HG03159 (cell line): Measurements from ENCODE around the gene MYH3.

Experiments used
- ATAC-seq: cut with Tn5 transposase; IDR thresholded peaks from one replicate; pipeline ENCODE4 v1.9.1; 2021; ENCODE audit warnings: mild to moderate bottlenecking, moderate library complexity; ENCODE audit not compliant: unreplicated experiment

The MYH3 gene

GRCh38 chr17:10649602-10650001 is 7.5 kb downstream of the MYH3 start:
- ATAC-seq = no peak

GRCh38 chr17:10648956-10649355 is 8.2 kb downstream of the MYH3 start:
- ATAC-seq = no peak

GRCh38 chr17:10648381-10648780 is 8.7 kb downstream of the MYH3 start:
- ATAC-seq = no peak

DNA sequence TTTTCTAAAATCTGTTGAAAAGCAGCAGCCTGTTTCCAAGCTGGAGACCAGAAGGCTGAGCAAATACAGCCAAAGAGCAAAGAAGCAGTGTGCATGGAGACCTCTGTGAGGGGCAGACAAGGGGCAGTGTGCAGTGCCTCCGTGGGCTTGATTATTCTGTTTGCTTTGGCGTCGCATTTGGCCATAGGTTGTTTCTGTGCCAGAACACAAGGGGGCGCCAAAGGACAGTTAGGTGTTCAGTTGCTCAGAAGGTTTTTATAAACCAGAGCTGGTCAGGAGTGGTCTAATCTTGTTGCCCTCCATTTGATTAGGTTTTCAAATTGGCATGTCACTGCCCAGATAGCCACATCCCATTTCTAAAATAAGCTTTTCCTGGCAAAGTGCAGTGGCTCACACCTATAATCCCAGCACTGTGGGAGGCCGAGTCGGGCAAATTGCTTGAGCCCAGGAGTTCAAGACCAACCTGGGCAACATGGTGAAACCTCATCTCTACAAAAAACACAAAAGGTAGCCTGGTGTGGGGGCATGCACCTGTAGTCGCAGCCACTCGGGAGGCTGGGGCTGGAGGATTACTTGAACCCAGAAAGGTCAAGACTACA is 10.6 kb downstream of the MYH3 start:
- peak; percentile 56 for ATAC-seq

DNA sequence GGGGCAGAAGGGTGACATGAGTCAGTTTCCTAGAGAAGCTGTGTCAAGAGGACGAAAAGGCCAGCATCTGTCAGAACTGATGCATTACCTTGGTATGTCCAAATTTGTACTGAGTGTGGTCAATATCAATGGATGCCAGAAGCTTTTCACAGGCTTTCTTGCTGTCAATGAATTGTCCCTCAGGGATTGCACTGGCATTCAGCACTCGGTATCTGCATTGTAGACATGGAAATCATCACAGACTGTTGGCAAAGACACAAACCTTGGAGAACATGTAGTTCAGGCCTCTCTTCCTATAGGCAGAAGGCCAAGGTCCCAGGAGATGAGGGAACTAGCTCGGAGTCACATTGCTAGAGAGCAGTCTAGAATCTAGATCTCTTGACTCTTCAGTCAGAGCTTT is 16.6 kb downstream of the MYH3 start:
- no peak for ATAC-seq

DNA sequence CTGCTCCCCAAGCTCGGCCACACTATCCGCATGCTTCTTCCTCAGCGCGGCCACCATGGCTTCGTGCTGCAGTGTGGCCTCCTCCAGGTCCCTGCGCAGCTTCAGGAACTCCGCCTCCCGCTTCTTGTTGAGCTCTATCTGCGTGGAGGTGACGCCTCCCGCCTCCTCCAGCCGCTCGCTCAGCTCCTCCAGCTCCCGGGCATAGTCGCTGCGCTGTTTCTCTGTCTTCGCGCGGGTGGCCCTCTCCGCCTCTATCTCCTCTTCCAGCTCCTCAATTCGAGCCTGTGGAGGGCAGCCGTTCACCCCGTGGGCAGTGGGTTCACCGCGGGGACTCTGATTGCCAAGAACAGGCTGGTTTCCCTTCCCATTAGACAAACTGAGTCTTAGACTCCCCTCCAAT is 19.0 kb downstream of the MYH3 start:
- no peak for ATAC-seq

- no peak for ATAC-seq
Observed at GRCh38 chr17:10635290-10635689, 21.8 kb downstream of the MYH3 start.

DNA sequence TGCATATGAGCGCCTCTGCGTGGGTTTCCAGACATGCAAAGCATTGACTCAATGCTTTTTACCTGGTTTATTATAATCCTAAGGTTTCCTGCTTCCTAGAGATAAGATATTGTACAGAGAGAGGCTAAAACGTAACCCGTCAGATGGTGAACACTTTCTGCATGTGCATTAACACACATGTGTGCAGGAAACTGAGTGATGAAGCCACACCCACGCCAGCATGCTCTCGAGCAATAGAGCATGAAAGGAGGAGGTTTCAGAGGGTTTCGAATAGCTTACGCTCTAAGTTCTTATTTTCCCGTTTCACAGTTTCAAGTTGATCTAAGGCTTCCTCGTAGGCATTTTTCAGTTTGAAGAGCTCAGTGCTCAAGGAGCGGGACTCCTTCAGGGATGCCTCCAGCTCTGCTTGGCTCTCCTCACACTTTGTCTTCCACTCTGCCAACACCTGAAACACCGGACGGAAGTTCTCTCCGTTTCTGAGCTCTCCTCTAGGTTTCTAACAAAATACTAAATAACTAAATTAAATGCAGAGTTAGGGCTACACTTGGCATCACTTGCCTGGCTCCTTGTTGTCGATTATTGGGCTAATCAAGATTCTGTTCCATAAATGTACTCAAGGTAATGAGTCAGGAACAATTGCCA is 23.2 kb downstream of the MYH3 start:
- peak; percentile 93 for ATAC-seq

- no peak for ATAC-seq
Observed at GRCh38 chr17:10631701-10632100, 25.4 kb downstream of the MYH3 start.

DNA sequence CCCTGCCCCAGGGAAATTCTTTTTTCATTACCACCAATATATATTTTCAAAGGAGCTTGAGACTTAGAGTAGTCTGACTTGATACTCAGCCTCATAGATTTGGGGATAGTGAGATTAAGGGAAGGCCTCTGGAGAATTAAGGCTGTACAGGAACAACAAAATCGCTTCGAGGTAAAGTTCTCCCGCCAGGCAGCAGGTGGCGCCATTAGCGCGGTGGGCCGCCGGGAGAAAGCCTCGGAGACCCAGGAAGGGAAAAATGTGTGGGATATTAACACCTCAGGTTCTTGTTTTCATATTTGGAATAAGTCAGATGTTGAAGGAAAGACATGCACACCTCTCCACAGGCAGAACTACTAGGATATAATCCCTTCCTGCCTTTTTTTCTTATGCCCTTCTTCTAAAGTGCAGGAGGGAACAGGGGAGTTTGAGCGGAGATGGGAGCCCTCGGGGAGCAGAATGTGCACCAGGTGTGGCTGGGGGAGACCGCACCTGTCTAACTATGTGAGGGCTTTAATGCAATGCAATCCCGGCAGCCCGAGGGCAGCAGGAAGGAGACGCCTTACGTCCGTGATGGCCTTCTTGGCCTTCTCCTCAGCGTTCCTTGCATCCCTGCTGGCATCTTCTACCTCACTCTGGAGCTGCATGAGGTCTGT is 25.9 kb downstream of the MYH3 start:
- ATAC-seq = no peak

- no peak for ATAC-seq
Observed at GRCh38 chr17:10629706-10630105, 27.4 kb downstream of the MYH3 start.

DNA sequence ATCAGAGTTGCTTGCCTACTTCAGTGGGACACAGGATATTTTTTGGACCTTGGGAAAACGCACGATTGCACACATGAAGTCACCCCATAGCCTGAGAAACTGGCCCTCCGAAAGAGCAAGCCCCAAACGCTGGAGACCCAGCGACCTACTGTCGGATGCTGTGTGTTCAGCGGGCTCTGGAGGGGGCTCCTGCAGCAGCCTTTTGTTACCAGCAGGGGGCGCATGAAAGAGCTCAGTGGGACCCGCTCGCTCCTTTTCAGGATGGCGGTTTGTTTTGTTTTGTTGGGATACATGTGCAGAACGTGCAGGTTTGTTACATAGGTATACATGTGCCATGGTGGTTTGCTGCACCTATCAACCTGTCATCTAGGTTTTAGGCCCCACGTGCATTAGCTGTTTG is 28.4 kb downstream of the MYH3 start:
- no peak for ATAC-seq

- no peak for ATAC-seq
Observed at GRCh38 chr17:10626390-10626789, 30.7 kb downstream of the MYH3 start.

DNA sequence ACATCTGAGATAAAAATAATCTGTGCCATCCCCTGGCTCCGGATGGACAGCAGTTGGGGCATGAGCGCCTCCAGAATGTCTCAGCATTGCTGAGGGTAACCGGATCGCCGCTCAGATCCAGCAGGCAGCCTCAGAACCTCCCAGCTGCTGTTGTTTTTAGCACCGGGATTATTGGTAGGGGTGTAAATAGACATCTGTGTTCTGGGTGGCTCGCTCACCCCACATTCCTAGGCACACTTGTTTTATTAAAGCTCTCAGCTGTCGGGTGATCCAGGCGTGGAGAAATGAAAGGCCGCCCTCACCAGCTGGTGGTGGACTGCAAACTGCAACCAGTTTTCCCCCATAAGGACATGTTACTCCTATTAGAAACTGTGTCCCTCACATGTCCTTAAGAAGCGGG is 32.1 kb downstream of the MYH3 start:
- no peak for ATAC-seq

DNA sequence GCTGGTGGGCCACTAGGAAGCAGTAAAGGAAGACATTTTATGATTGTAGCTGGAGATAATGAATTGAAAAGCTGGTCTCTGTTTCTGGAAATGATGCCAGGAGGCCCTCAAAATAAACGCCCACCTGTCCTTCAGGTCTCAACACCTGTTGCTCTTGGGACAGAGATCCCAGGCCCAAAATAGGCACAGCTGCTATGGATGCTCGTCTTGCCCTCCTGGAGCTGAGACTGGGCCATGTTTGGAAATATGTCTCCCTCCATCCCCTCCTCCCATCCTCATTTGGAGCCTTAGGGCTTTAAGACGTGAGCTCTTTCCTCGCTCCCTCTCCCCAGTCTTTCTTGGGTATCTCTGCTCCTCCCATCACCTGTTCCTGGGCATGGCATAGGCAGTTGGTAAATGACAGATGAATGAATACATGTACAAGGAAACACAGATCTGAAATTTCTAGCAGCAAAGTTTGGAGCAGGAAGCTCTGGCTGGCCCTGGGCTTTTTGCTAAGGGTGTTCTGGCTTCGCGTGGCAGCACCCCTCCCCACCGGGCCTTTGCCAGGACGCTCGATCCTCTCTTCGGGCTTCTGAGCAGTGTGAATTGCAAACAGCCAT is 33.3 kb downstream of the MYH3 start:
- ATAC-seq = no peak

DNA sequence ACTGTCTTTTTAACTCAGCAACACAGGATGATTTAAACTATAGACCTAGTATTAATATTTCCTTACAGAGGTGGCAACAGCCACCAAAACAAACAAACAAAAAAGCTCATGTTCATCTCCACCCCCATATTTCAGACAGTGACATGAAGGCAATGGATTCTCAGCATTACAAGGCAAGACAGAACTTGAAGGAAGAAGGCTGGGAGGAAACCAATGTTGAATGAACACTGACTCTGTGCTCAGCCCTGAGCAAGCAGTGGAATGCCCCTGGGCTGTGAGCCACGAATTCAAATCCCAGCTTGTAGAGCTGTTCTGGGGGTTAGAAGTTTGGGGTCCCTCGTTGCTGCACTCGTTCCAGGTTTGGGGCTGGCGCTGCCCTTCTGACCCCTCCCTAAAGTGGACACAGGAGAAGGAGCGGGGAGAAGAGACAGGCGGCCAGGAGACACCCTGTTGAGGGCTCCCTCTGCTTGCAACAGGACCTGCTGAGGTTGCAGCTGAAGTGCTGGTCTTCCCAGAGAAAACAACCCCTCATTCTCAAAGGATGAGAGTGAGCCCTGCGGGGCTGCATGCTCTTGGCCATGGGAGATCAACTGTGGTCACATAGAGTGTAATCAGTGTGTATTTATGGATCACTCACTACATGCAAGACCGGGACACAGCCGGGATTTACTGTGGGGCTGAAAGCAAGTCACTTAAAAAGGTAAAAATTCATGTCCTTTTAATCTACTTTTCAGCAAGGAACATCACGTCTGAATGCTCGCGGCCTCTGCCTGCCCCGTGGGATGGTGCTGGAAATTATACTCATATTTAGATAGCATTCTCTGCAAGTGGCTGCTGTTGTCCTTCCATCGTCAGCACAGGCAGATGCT is 34.3 kb downstream of the MYH3 start:
- ATAC-seq = no peak

- ATAC-seq = no peak
Observed at GRCh38 chr17:10621397-10621796, 35.7 kb downstream of the MYH3 start.

GRCh38 chr17:10620823-10621222 is 36.3 kb downstream of the MYH3 start:
- no peak for ATAC-seq

GRCh38 chr17:10618202-10618635 is 38.9 kb downstream of the MYH3 start:
- ATAC-seq = peak; percentile 85

GRCh38 chr17:10617120-10617505 is 40.0 kb downstream of the MYH3 start:
- ATAC-seq = no peak

GRCh38 chr17:10616502-10617119 is 40.5 kb downstream of the MYH3 start:
- ATAC-seq = peak; percentile 64
